Pancreas (tissue), 10 donors: ENCODE measurements around the gene CELF2. TPM values are rescaled to one million over a fixed set of nuclear protein-coding genes. Genes with fewer than 3 reads are reported as not detected.

Experiments used
- ATAC-seq, 4 donors: fragments of 200-7000 bp; cut with Tn5 transposase; one replicate each; pipeline versions ENCODE4 v1.8.0 to v1.9.1; 2020; ENCODE audit warnings: mild to moderate bottlenecking in 4 of 4, moderate library complexity in 4 of 4
- DNase-seq, 6 donors: peaks; one replicate each; pipeline ENCODE4 v3.0.0-alpha.2; 2020
- FAIRE-seq: peaks from 2 replicates; lab custom pipeline; 2012; peaks lifted over from hg19 to GRCh38; lab: Jason Lieb, UNC
- H3K27ac ChIP-seq, 4 donors: fragments of 200-600 bp; sonication (generic); 1 replicate in 3 of 4; 2 replicates in 1 of 4; pipeline versions ENCODE4 v1.5.0 to v1.8.0; 2020
- H3K27me3 ChIP-seq, 4 donors: fragments of 200-600 bp; one replicate each; pipeline ENCODE4 v1.8.0; 2021
- H3K36me3 ChIP-seq, 3 donors: fragments of 200-600 bp; sonication (generic) in 1 of 3; one replicate each; pipeline versions ENCODE4 v1.5.0 to v1.8.0; 2020 to 2021
- H3K4me1 ChIP-seq, 3 donors: fragments of 200-600 bp; one replicate each; pipeline ENCODE4 v1.8.0; 2021
- H3K4me3 ChIP-seq, 4 donors: fragments of 200-600 bp; sonication (generic) in 2 of 4; one replicate each; pipeline versions ENCODE4 v1.5.0 to v1.8.0; 2020 to 2021
- H3K9me3 ChIP-seq, 4 donors: fragments of 200-600 bp; one replicate each; pipeline ENCODE4 v1.8.0; 2021
- CTCF ChIP-seq, 4 donors: fragments of 200-600 bp; sonication (generic) in 3 of 4; IDR thresholded peaks; one replicate each; pipeline versions ENCODE4 v1.5.0 to v1.8.0; 2021; ENCODE audit warnings: antibody characterized with exemption in 4 of 4
- WGBS, 2 donors: extraction: QIAGEN DNeasy Blood & Tissue Kit; methylation state at CpG; one replicate each; pipeline ENCODE4 v1.1.7; 2013; 5-methylcytosine and 5-hydroxymethylcytosine counted together
- intact Hi-C, 3 donors: fragments of 100-400 bp; cut with DNase I; formaldehyde crosslinking; loops; one replicate each; pipeline versions ENCODE4 v1.11.1 to v1.14.2; 2022
- polyA plus RNA-seq, 2 donors: library from polyadenylated mRNA; stranded (reverse); fragments of 200-250 nt; gene quantifications; one replicate each; pipeline ENCODE4 v1.2.3, GENCODE V29; 2013
- total RNA-seq, 6 donors: library from RNA; stranded (reverse); fragmentation: NEBNext Ultra II Directional in 4 of 6; extraction: Animal tissue kit (Norgen Biotek cat#: 25700) in 4 of 6; gene quantifications; one replicate each; pipeline versions ENCODE4 v1.2.1 to v1.2.4, GENCODE V29; 2021 to 2023
- donor health status: healthy with polysubstance abuse.
- donor health status: DM: no; HTN: no; CAD: no; lungs with moderate emphysema.
- donor health status: DM: no; HTN: no; CAD: no.
- donor health status: control.
- donor health status: control.
- donor health status: Bipolar disorder and iron deficiency.
- donor health status: DM: yes; HTN: yes; CAD: no.
- donor health status: DM: no; HTN: no; CAD: no.
- donor health status: DM: no; HTN: no; CAD: no.
- donor health status: DM: yes; HTN: yes; CAD: no.

Gene CELF2
- total and polyA plus RNA-seq, 8 donors, result 1.2 to 11.7 (median 2.2) TPM

DNA sequence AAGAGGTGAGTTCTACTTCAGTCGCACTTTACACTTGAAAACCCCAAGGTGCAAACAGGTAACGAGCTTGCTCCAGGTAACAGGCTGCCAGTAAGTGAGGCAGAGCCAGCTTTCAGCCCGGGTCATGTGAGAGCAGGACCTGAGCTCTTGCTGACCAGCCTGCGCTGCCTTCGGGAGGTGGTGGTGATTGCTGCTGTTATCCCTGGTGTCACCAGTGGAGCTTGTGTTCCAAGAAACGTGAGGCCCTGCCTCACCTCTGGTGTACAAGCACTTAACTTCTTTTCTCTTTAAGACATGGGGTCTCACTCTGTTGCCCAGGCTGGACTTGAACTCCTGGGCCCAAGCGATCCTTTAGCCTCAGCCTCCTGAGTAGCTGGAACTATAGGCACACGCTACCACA, 265.0 kb downstream of the CELF2 start:
- intact Hi-C loops, result no loop called here
- H3K27ac ChIP-seq, result no peak overlapping the region
- DNase-seq (no peak), ATAC-seq (no peak), FAIRE-seq (no peak)
- H3K27me3 ChIP-seq, result no peaks in the 10 kb centered on the region
- 72 to 75% methylated on average over 8 of the region's 8 CpGs for WGBS, 2 donors
- H3K9me3 ChIP-seq, result no peaks in the 10 kb centered on the region
- no peak overlapping the region for H3K4me3 ChIP-seq
- no peaks in the 10 kb centered on the region for H3K36me3 ChIP-seq
- no peak for TF ChIP-seq CTCF (IDR thresholded peaks at IDR 0.05)
- H3K4me1 ChIP-seq, result no peaks in the 10 kb centered on the region

DNA sequence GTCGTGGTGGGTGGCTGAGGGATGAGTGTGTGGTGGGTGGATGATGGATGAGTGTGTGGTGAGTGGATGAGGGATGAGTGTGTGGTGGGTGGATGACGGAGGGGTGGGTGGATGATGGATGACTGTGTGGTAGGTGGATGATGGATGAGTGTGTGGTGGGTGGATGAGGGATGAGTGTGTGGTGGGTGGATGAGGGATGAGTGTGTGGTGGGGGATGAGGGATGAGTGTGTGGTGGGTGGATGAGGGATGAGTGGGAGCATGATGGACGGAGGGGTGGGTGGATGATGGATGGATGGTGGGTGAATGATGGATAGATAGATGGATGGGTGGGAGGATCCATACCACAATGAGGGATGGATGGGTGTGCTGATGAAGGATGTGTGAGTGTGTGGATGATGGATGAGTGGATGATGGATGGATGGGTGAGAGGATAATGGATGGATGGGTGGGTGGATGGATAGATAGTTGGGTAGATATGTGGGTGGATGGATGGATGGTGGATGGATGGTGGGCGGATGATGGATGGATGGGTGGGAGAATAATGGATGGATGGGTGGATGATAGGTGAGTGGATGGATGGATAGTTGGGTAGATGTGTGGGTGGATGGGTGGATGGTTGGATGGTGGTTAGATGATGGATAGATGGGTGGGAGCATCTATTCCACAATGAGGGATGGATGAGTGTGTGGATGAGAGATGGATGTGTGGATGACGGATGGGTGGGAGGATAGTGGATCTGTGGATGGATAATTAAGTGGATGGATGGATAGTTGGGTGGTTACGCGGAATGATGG, 266.8 kb downstream of the CELF2 start:
- no peaks in the 10 kb centered on the region for H3K36me3 ChIP-seq
- 88 to 96% methylated on average over 6 of the region's 7 CpGs for WGBS, 2 donors
- DNase-seq (no peak), FAIRE-seq (no peak), ATAC-seq (no peak)
- H3K4me1 ChIP-seq, result no peaks in the 10 kb centered on the region
- H3K27ac ChIP-seq, result no peak overlapping the region
- intact Hi-C loops, result no loop called here
- no peaks in the 10 kb centered on the region for H3K9me3 ChIP-seq
- H3K27me3 ChIP-seq, result no peaks in the 10 kb centered on the region
- no peak overlapping the region for H3K4me3 ChIP-seq
- TF ChIP-seq CTCF (IDR thresholded peaks at IDR 0.05), result no peak

- no peak overlapping the region for H3K4me3 ChIP-seq
- no peaks in the 10 kb centered on the region for H3K36me3 ChIP-seq
- no peak for DNase-seq
- WGBS, 2 donors, result 63 to 66% methylated on average over 4 of the region's 4 CpGs
- no peak for TF ChIP-seq CTCF (IDR thresholded peaks at IDR 0.05)
- no peaks in the 10 kb centered on the region for H3K9me3 ChIP-seq
- no peak for ATAC-seq
- no peaks in the 10 kb centered on the region for H3K27me3 ChIP-seq
- intact Hi-C loops, result no loop called here
- H3K27ac ChIP-seq, result no peak overlapping the region
- no peak for FAIRE-seq
- no peaks in the 10 kb centered on the region for H3K4me1 ChIP-seq
These were observed 267.5 kb downstream of the CELF2 start for GRCh38 chr10:11285171-11285570.

DNA sequence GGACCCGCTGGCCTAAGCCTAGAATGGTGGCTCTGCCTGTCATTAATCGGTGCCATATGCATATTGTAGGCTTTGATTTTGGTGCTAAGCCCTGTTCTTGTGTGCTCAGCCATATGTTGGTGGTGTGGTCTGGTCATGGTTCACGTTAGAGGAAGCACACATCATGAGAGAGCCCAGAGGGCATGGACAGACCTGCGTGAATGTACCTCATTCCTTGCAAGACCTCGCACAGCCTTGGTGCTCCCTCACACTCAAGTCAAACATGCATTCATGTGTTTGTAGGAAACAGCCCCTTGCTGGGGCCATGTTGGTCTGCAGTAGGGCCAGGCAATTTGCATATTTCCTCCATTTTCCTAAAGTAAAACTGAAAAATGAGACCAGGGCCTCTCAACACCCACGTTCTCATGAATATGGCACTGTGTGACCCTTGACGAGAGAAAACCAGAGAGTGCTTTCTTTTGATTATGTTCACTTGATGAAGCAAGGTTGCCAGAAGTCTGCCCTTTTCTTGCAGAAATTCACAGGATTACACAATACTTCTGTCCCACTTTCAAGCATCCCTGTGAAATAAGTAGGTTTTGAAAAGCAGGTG, 268.7 kb downstream of the CELF2 start:
- intact Hi-C loops, result no loop called here
- no peak for FAIRE-seq
- no peak for TF ChIP-seq CTCF (IDR thresholded peaks at IDR 0.05)

GRCh38 chr10:11288302-11288701, 270.6 kb downstream of the CELF2 start:
- H3K9me3 ChIP-seq, result no peaks in the 10 kb centered on the region
- intact Hi-C loops, result no loop called here
- TF ChIP-seq CTCF (IDR thresholded peaks at IDR 0.05), result no peak
- FAIRE-seq (no peak), ATAC-seq (no peak), DNase-seq (no peak)
- H3K27ac ChIP-seq, result no peak overlapping the region
- H3K4me3 ChIP-seq, result no peak overlapping the region
- 66 to 75% methylated on average over 13 of the region's 13 CpGs for WGBS, 2 donors
- no peaks in the 10 kb centered on the region for H3K36me3 ChIP-seq
- H3K4me1 ChIP-seq, result no peaks in the 10 kb centered on the region
- H3K27me3 ChIP-seq, result no peaks in the 10 kb centered on the region

More for the DNA sequence above, 268.7 kb downstream of the CELF2 start:
- Histone ChIP-seq H3K9me3 (no peaks in the 10 kb centered on the region), H3K27me3 (no peaks in the 10 kb centered on the region), H3K4me1 (no peaks in the 10 kb centered on the region), H3K36me3 (no peaks in the 10 kb centered on the region), H3K4me3 (no peak overlapping the region), H3K27ac (no peak overlapping the region)
- no peak for ATAC-seq
- WGBS, 2 donors, result 75 to 87% methylated on average over 7 of the region's 7 CpGs
- no peak for DNase-seq
